Neural progenitor cell (in vitro differentiated cells): ENCODE results near the gene SLC16A13.

Experiments
- EZH2 ChIP-seq: fragments of 200-600 bp; sonication (generic); IDR thresholded peaks from 2 replicates; pipeline ENCODE4 v1.6.1; 2017; ENCODE audit warnings: antibody characterized with exemption, mild to moderate bottlenecking, moderate library complexity
- EZH2phosphoT487 ChIP-seq: fragments of 200-600 bp; sonication (generic); IDR thresholded peaks from 2 replicates; pipeline ENCODE4 v1.6.1; 2017; ENCODE audit warnings: antibody characterized with exemption
- TF ChIP-seq, protein P1 (sequence below): fragments of 200-600 bp; sonication (generic); IDR thresholded peaks from 2 replicates; pipeline ENCODE4 v1.5.1; 2017; ENCODE audit warnings: antibody characterized with exemption, mild to moderate bottlenecking

DNA sequence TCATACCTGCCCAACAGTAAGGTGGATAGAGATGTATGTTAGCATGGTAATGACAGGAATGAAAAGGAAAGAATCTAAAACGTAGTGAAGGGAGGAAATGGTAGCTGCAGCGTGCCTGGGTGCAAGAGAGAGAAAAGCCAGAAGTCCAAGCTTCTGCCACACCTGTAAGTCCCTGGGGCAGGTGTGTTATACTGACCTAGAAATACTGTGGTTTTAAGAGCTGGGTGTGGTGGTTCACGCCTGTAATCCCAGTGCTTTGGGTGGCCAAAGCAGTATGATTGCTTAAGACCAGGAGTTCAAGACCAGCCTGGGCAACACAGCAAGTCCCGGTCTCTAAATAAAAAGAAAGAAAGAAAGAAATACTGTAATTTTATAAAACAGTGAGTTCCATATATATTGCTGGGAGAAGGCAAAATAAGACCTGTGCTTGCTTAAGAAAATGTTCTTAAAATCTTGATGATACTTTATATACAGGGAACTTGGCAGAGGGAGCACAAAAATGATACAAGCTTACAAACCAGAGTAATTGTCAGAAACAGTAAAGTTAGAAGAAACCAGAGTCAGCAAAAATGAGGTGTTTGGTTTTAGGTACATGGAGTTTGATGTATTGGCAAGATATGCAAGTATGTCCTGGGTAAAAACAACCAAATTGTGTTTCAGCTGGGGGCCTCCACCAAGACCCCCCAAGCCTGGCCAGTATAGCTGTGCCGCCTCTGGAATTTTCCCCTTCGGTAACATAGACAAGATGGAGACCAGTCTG, 33.3 kb upstream of the SLC16A13 start:
- TF ChIP-seq, protein P1, sequence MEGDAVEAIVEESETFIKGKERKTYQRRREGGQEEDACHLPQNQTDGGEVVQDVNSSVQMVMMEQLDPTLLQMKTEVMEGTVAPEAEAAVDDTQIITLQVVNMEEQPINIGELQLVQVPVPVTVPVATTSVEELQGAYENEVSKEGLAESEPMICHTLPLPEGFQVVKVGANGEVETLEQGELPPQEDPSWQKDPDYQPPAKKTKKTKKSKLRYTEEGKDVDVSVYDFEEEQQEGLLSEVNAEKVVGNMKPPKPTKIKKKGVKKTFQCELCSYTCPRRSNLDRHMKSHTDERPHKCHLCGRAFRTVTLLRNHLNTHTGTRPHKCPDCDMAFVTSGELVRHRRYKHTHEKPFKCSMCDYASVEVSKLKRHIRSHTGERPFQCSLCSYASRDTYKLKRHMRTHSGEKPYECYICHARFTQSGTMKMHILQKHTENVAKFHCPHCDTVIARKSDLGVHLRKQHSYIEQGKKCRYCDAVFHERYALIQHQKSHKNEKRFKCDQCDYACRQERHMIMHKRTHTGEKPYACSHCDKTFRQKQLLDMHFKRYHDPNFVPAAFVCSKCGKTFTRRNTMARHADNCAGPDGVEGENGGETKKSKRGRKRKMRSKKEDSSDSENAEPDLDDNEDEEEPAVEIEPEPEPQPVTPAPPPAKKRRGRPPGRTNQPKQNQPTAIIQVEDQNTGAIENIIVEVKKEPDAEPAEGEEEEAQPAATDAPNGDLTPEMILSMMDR: no peak
- TF ChIP-seq EZH2phosphoT487 (no peak), EZH2 (no peak)
